ENCODE data around the gene ADGRG4.
"Not testable (repeated sequence)": the region's sequence is repeated elsewhere in the genome, so short reads cannot be mapped to it uniquely, and the experiment has no call there.

The ADGRG4 gene, protein sequence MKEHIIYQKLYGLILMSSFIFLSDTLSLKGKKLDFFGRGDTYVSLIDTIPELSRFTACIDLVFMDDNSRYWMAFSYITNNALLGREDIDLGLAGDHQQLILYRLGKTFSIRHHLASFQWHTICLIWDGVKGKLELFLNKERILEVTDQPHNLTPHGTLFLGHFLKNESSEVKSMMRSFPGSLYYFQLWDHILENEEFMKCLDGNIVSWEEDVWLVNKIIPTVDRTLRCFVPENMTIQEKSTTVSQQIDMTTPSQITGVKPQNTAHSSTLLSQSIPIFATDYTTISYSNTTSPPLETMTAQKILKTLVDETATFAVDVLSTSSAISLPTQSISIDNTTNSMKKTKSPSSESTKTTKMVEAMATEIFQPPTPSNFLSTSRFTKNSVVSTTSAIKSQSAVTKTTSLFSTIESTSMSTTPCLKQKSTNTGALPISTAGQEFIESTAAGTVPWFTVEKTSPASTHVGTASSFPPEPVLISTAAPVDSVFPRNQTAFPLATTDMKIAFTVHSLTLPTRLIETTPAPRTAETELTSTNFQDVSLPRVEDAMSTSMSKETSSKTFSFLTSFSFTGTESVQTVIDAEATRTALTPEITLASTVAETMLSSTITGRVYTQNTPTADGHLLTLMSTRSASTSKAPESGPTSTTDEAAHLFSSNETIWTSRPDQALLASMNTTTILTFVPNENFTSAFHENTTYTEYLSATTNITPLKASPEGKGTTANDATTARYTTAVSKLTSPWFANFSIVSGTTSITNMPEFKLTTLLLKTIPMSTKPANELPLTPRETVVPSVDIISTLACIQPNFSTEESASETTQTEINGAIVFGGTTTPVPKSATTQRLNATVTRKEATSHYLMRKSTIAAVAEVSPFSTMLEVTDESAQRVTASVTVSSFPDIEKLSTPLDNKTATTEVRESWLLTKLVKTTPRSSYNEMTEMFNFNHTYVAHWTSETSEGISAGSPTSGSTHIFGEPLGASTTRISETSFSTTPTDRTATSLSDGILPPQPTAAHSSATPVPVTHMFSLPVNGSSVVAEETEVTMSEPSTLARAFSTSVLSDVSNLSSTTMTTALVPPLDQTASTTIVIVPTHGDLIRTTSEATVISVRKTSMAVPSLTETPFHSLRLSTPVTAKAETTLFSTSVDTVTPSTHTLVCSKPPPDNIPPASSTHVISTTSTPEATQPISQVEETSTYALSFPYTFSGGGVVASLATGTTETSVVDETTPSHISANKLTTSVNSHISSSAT (N-terminal part only)

DNA sequence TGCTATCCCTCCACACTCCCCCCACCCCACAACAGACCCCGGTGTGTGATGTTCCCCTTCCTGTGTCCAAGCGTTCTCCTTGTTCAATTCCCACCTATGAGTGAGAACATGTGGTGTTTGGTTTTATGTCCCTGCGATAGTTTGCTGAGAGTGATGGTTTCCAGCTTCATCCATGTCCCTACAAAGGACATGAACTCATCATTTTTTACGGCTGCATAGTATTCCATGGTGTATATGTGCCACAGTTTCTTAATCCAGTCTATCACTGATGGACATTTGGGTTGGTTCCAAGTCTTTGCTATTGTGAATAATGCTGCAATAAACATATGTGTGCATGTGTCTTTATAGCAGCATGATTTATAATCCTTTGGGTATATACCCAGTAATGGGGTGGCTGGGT is at the start of gene ADGRG4:
ADGRG4 (plus strand) TSS at position 243 of the 400 bp plus-strand sequence. CDS start 7,815 bp downstream, outside the sequence.
- not testable (repeated sequence) for DNase-seq (ENCODE audit: low read depth in 2 of 2)

DNA sequence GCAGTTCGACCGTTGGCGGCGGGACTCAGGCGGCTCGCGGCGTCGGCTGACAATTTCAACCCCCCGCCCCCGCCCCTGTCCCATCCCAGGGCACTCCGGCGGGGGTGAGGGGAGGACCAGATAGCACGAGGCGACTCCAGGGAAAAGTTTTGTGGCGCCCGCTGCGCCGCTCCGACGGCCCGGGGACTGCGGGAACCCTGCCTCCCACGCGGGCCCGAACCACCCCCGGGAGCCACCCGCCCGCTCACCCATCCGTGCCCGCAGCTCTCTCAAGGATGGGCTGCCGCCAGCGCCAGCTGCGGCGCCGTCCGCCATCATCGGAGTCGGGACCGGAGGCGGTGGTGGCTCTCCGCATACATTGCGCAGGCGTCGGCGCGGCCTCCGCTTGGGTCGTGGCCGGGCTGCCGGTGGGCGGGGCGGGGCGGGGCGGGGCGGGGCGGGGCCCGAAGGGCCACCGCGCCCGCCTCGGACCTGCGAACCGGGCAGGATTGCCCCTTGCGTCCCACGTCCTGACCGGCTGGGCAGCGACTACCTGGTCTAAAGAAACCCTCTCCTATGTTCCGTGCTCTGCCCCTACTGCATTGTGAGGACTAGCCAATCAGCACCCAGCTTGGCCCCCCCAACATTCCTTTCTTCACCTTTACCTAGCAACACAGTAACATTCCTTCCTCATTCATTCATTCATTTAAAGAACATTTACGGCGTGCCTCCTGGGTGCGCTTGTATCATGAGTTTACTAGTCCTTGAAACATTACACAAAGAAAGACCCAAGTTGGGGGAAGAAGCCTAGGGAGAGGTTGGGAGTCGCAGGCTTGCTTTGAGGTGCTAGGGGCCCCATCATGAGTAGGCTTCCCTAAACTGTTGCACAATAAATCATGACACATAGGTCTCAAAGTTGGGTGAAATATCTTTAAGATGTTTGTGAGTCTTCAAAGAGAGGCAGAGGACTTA is 49.4 kb upstream of the ADGRG4 start, which contains the start of gene MAP7D3:
MAP7D3 (minus strand) TSS at position 360 of the 951 bp plus-strand sequence; CDS start at position 318, 42 bp downstream.
- peak; percentile 35 to 40 for DNase-seq (ENCODE audit: low read depth in 2 of 2)

GRCh38 chrX:136255541-136255940 is 45.2 kb upstream of the ADGRG4 start:
- no peak for DNase-seq (ENCODE audit: low read depth in 2 of 2)

GRCh38 chrX:136256026-136256425 is 44.7 kb upstream of the ADGRG4 start:
- DNase-seq (ENCODE audit: low read depth in 2 of 2), result no peak

GRCh38 chrX:136258951-136259350 is 41.8 kb upstream of the ADGRG4 start:
- no peak for DNase-seq (ENCODE audit: low read depth in 2 of 2)

GRCh38 chrX:136259543-136259942 is 41.2 kb upstream of the ADGRG4 start:
- DNase-seq (ENCODE audit: low read depth in 2 of 2), result no peak

- no peak for DNase-seq (ENCODE audit: low read depth in 2 of 2)
Measured at GRCh38 chrX:136260776-136261175, 40.0 kb upstream of the ADGRG4 start.

- no peak for DNase-seq (ENCODE audit: low read depth in 2 of 2)
Measured at GRCh38 chrX:136261321-136261720, 39.4 kb upstream of the ADGRG4 start.

DNA sequence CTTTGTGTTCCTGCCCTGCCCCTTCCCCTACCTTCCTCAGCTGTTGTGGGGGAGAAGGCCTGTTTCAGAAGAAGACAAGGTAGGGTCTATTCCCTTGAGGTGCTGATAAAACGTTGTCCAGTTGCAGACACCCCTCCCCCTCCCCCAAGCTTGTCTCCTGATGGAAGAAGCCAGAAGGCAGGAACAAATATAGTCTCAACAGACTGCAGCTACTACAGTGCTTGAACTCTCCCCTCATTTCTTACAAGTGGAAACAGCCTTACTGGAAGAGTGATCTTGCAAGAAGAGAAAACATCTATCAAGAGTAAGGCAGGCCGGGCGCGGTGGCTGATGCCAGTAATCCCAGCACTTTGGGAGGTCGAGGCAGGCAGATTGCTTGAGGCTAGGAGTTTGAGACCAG is 38.5 kb upstream of the ADGRG4 start:
- no peak for DNase-seq (ENCODE audit: low read depth in 2 of 2)

- DNase-seq (ENCODE audit: low read depth in 2 of 2), result no peak
Measured at GRCh38 chrX:136262812-136263315, 37.9 kb upstream of the ADGRG4 start.

- no peak for DNase-seq (ENCODE audit: low read depth in 2 of 2)
Measured at GRCh38 chrX:136266828-136267227, 33.9 kb upstream of the ADGRG4 start.

DNA sequence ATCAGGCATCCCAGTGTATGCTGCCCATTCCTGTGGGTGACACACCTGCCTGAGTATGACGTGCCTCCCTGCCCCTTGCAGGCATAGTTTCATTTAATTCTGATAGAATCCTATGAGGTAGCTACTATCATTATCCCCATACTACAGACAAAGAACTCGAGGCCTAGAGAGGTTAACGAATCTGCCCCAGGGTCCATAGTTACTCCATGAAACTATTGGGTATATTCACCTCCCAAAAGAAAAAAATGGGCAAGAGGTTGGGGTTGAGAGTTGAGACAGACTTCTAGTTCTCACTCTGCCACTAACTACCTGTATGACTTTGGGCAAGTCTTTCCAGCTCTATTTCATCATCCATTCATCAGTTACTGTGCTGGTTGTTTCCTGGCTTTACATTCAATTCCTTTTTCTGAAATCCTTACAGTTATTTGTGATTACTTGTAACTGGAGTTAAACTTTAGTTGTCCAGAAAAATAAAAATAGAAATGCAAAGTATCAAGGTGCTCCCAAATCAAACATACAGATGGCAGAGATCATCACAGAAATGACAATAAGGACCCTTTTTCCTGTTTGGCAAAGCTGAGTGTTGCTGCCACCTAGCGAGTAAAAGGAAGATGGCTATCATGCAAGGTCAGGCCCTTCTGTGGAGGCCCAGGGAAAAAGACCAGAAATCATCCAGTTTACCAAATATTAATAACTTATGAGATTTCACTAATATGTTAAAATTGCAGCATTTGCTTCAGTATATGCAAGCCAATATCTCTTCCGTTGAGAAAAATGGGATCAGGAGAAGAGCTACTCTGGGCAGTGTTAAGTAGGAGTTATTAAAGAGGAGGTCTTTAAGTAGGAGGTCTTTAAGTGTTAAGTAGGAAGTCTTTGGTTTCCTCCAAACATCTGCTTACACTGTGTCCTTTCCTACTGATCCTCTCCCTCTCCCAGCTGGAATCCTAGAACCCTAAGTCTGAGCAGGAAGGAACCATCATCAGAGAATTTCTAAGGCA is 32.4 kb upstream of the ADGRG4 start:
- DNase-seq (ENCODE audit: low read depth in 2 of 2), result no peak

- DNase-seq (ENCODE audit: low read depth in 2 of 2), result no peak
Measured at GRCh38 chrX:136269921-136270320, 30.8 kb upstream of the ADGRG4 start.

DNA sequence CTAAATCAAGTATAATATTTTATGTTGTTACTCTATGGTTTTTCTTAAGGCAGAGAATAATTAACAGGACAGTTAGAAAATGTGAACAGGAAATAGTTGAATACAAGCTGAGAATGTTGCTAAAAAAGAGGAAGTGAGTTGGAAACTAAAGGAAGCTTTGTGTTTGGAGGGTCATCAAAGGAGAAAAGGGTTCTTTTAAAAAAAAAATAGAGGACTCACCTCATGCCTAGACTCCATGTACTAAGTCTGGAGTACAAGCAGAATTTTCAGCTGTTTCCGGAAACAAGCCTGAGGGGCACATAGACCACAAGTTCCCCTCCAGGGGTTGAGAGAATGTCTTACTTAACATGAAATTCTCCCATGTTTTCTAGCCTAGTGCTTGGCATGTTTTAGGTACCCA is 29.5 kb upstream of the ADGRG4 start:
- DNase-seq (ENCODE audit: low read depth in 2 of 2), result no peak

DNA sequence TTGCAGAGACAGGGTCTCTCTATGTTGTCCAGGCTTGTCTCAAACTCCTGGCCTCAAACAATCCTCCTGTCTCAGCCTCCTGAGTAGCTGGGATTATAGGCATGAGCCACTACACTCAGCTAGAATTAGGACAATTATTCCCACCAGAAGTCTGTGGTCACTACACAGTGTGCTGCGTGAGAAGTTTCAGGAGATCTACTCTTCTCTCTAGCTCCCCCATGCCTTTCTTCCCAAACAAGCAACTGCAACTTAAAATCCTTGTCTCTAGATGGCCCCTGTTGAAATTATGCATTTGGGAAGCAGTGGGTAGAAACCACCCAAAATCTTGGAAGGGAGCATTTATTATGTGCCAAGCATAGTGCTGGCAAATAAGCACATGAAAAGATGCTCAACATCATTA is 28.4 kb upstream of the ADGRG4 start:
- DNase-seq (ENCODE audit: low read depth in 2 of 2), result no peak

DNA sequence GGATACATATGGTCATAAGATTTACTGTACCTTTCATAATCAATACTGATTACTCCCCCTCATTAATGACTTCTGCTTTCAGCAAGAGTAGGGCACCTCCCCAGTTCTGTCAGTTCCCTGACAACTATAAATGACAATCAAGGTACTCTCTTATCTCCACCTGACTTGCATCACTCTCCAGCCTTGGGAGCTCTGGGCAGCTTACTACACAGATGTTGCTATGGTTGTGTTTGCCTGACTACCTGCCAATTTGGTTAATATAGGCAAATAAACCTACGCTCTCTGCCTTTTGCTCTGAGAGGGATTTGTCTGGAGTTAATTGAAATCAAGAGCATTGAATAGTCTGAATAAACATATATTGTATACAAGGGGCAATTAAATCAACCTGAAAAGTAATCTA is 26.8 kb upstream of the ADGRG4 start:
- no peak for DNase-seq (ENCODE audit: low read depth in 2 of 2)

DNA sequence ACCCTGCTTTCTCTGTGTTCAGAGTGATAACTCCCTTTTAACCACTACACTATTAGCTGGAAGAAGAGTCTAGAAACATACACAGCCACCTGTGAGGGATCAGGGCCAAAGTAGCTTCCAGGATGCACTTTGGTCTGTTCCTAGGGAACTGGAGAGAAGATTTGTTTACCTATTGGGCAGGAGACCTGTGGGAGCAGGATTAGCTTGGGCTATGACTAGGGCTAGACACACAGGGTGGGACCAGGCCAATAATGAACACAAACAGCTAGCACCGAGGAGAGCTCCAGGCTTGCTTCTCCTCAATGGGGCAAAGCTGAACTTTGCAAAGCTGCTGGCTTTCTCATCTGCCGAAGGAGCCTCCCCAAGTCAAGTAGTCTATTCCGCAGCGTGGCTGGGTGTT is 25.2 kb upstream of the ADGRG4 start:
- no peak for DNase-seq (ENCODE audit: low read depth in 2 of 2)

GRCh38 chrX:136286375-136286774 is 14.4 kb upstream of the ADGRG4 start:
- DNase-seq (ENCODE audit: low read depth in 2 of 2), result not testable (repeated sequence)

- no peak for DNase-seq (ENCODE audit: low read depth in 2 of 2)
Measured at GRCh38 chrX:136291824-136292223, 8.9 kb upstream of the ADGRG4 start.
